Activated CD4-positive, alpha-beta T cell treated with anti-CD3 and anti-CD28 coated beads, Interleukin-10, Interleukin-2, amounts not matched to agents 100 ng/mL and 50 ng/mL, durations not matched to agents 16 hours and 8 hours (primary cell): Measurements from ENCODE around the gene KLF3.

Source experiments
- DNase-seq: peaks from one replicate; pipeline ENCODE4 v3.0.0-alpha.2; 2020

The KLF3 gene

DNA sequence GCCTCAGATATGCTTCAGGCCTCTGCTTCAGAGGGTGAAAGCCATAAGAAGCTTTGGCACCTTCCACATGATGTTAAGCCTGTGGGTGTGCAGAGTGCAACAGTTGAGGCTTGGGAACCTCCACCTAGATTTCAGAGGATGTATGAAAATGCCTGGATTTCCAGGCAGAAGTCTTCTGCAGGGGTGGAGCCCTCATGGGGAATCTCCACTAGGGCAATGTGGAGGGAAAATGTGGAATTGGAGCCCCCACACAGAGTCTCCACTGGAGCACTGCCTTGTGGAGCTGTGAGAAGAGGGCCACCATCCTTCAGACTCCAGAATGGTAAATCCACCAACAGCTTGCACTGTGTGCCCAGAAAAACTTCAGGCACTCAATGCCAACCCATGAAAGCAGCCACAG is 83.6 kb downstream of the KLF3 start:
- DNase-seq = no peak

DNA sequence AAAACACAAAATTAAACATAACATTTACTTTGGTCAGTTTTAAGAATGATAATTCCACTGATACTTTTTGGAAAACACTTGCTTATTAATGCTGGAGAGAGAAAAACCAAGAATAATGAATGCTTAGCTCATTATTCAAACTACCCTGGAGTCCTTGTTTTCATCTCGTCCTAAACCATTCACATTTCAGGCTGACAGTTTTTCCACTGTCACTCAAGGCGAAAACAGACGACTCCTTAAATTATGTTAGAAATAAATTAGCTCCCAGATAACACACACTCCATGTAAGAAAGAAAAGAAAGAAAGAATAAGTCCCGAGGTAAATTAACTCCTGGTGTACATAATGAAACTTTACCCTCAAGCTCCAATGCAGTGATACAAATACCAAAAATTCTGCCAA is 85.3 kb downstream of the KLF3 start:
- no peak for DNase-seq
